MV-4-11 (cell line): ENCODE measurements around the gene TAC4.

Source experiments
- DNase-seq: peaks from one replicate; lab custom pipeline; 2025; lab: John Stamatoyannopoulos, UW

The TAC4 gene

GRCh38 chr17:49798738-49799137 lies 49.1 kb downstream of the TAC4 start:
- no peak for DNase-seq

GRCh38 chr17:49798182-49798581 lies 49.7 kb downstream of the TAC4 start:
- DNase-seq: peak; percentile 19

- DNase-seq: no peak
Measured at GRCh38 chr17:49795372-49795771, 52.5 kb downstream of the TAC4 start.

GRCh38 chr17:49793309-49793708 lies 54.6 kb downstream of the TAC4 start:
- DNase-seq: no peak

- no peak for DNase-seq
Measured at GRCh38 chr17:49789243-49789578, 58.7 kb downstream of the TAC4 start.

GRCh38 chr17:49788478-49789242 lies 59.2 kb downstream of the TAC4 start, which contains the start of gene KAT7:
Gene KAT7 (plus strand): TSS chr17:49788681. CDS start chr17:49788835, 154 bp downstream.
- peak; percentile 99 for DNase-seq
